Panc1 (cell line): ENCODE measurements around the gene ATOH8.
"Not testable (repeated sequence)": the region's sequence is repeated elsewhere in the genome, so short reads cannot be mapped to it uniquely, and the experiment has no call there.

Experiments used
- CTCF ChIP-seq: fragments of 450-650 bp; IDR thresholded peaks from 2 replicates; pipeline ENCODE4 v1.5.1; 2017; ENCODE audit warnings: mild to moderate bottlenecking
- POLR2AphosphoS5 ChIP-seq: IDR thresholded peaks from 2 replicates; pipeline ENCODE4 v1.6.1; 2012; ENCODE audit warnings: mild to moderate bottlenecking, low read depth, low read length, moderate library complexity
- REST ChIP-seq, 2 experiments: IDR thresholded peaks; 2 replicates each; pipeline ENCODE4 v1.6.1; 2011 to 2012; ENCODE audit warnings: low read depth in 2 of 2, control low read depth in 1 of 2, low read length in 1 of 2, mild to moderate bottlenecking in 1 of 2, moderate library complexity in 1 of 2; ENCODE audit not compliant: insufficient read depth in 1 of 2
- SIN3A ChIP-seq: IDR thresholded peaks from 2 replicates; pipeline ENCODE4 v1.6.1; 2012; ENCODE audit warnings: low read depth, mild to moderate bottlenecking, low read length, moderate library complexity, borderline replicate concordance; ENCODE audit not compliant: insufficient read depth

GRCh38 chr2:85714421-85714820 lies 39.4 kb upstream of the ATOH8 start:
- not testable (repeated sequence) for TF ChIP-seq CTCF; POLR2AphosphoS5; REST (IDR thresholded peaks at IDR 0.05; ENCODE audit: insufficient read depth in 1 of 2, low read depth in 2 of 2, low read length in 1 of 2); SIN3A
